Measurements from ENCODE around the gene MECP2.
"Not testable (repeated sequence)": the region's sequence is repeated elsewhere in the genome, so short reads cannot be mapped to it uniquely, and the experiment has no call there.

The MECP2 gene

GRCh38 chrX:154097589-154098541 lies at the start of gene MECP2:
MECP2 (minus strand) TSS chrX:154097717.
- no peaks in the 10 kb centered on the region for H3K36me3 ChIP-seq (ENCODE audit: control insufficient read depth, insufficient read depth, low read length)
- H3K9me3 ChIP-seq (ENCODE audit: control insufficient read depth, insufficient read depth, low read depth, low read length), result peaks cover 14% of the 10 kb centered on the region; the same call in 1 of the 2 replicates
- H3K27me3 ChIP-seq (ENCODE audit: control insufficient read depth, insufficient read depth, low read length), result no peaks in the 10 kb centered on the region
- no peak within 1 kb of the TSS; the same call in 1 of the 2 replicates for H3K27ac ChIP-seq (ENCODE audit: low read depth, low read length)
- H3K4me3 ChIP-seq (ENCODE audit: low read depth, low read length), result peak within 1 kb of the TSS; percentile 91
- H3K9ac ChIP-seq (ENCODE audit: low read length), result peak within 1 kb of the TSS; percentile 89
- H3K4me1 ChIP-seq (ENCODE audit: control insufficient read depth, insufficient read depth, low read length), result peaks cover 37% of the 10 kb centered on the region

- H3K27ac ChIP-seq (ENCODE audit: low read depth, low read length); H3K4me3 ChIP-seq (ENCODE audit: low read depth, low read length); H3K36me3 ChIP-seq (ENCODE audit: control insufficient read depth, insufficient read depth, low read length); H3K27me3 ChIP-seq (ENCODE audit: control insufficient read depth, insufficient read depth, low read length); H3K4me1 ChIP-seq (ENCODE audit: control insufficient read depth, insufficient read depth, low read length); H3K9ac ChIP-seq (ENCODE audit: low read length): not testable (repeated sequence)
- peaks cover 18% of the 10 kb centered on the region; the same call in 1 of the 2 replicates for H3K9me3 ChIP-seq (ENCODE audit: control insufficient read depth, insufficient read depth, low read depth, low read length)
Measured at GRCh38 chrX:154144010-154144409, 46.5 kb upstream of the MECP2 start, which contains the start of gene OPN1LW. OPN1LW (plus strand) TSS chrX:154144243; CDS start chrX:154144284, 41 bp downstream.

- Histone ChIP-seq H3K9me3 (ENCODE audit: control insufficient read depth, insufficient read depth, low read depth, low read length) (peaks cover 21% of the 10 kb centered on the region; the same call in 1 of the 2 replicates), H3K27me3 (ENCODE audit: control insufficient read depth, insufficient read depth, low read length) (no peaks in the 10 kb centered on the region; the same call in 1 of the 2 replicates), H3K9ac (ENCODE audit: low read length) (no peak overlapping the region), H3K4me3 (ENCODE audit: low read depth, low read length) (no peak overlapping the region), H3K36me3 (ENCODE audit: control insufficient read depth, insufficient read depth, low read length) (no peaks in the 10 kb centered on the region), H3K27ac (ENCODE audit: low read depth, low read length) (no peak overlapping the region), H3K4me1 (ENCODE audit: control insufficient read depth, insufficient read depth, low read length) (no peaks in the 10 kb centered on the region)
Measured at GRCh38 chrX:154142950-154143745, 45.6 kb upstream of the MECP2 start.

- Histone ChIP-seq H3K4me3 (ENCODE audit: low read depth, low read length) (no peak overlapping the region), H3K9ac (ENCODE audit: low read length) (no peak overlapping the region), H3K36me3 (ENCODE audit: control insufficient read depth, insufficient read depth, low read length) (no peaks in the 10 kb centered on the region), H3K27me3 (ENCODE audit: control insufficient read depth, insufficient read depth, low read length) (no peaks in the 10 kb centered on the region; the same call in 1 of the 2 replicates), H3K9me3 (ENCODE audit: control insufficient read depth, insufficient read depth, low read depth, low read length) (peaks cover 21% of the 10 kb centered on the region; the same call in 1 of the 2 replicates), H3K4me1 (ENCODE audit: control insufficient read depth, insufficient read depth, low read length) (no peaks in the 10 kb centered on the region), H3K27ac (ENCODE audit: low read depth, low read length) (no peak overlapping the region)
Measured at GRCh38 chrX:154142386-154142785, 44.9 kb upstream of the MECP2 start.

- no peaks in the 10 kb centered on the region for H3K36me3 ChIP-seq (ENCODE audit: control insufficient read depth, insufficient read depth, low read length)
- H3K4me3 ChIP-seq (ENCODE audit: low read depth, low read length), result no peak overlapping the region
- H3K4me1 ChIP-seq (ENCODE audit: control insufficient read depth, insufficient read depth, low read length), result peaks cover 4% of the 10 kb centered on the region; the same call in 1 of the 2 replicates
- H3K27me3 ChIP-seq (ENCODE audit: control insufficient read depth, insufficient read depth, low read length), result peaks cover 4% of the 10 kb centered on the region
- no peak overlapping the region for H3K9ac ChIP-seq (ENCODE audit: low read length)
- peaks cover 21% of the 10 kb centered on the region; the same call in 1 of the 2 replicates for H3K9me3 ChIP-seq (ENCODE audit: control insufficient read depth, insufficient read depth, low read depth, low read length)
- H3K27ac ChIP-seq (ENCODE audit: low read depth, low read length), result no peak overlapping the region
Measured at GRCh38 chrX:154140742-154141141, 43.2 kb upstream of the MECP2 start.

GRCh38 chrX:154140206-154140605 lies 42.7 kb upstream of the MECP2 start:
- Histone ChIP-seq H3K4me3 (ENCODE audit: low read depth, low read length) (no peak overlapping the region), H3K27ac (ENCODE audit: low read depth, low read length) (no peak overlapping the region), H3K36me3 (ENCODE audit: control insufficient read depth, insufficient read depth, low read length) (no peaks in the 10 kb centered on the region), H3K9me3 (ENCODE audit: control insufficient read depth, insufficient read depth, low read depth, low read length) (peaks cover 21% of the 10 kb centered on the region; the same call in 1 of the 2 replicates), H3K27me3 (ENCODE audit: control insufficient read depth, insufficient read depth, low read length) (peaks cover 7% of the 10 kb centered on the region), H3K9ac (ENCODE audit: low read length) (no peak overlapping the region), H3K4me1 (ENCODE audit: control insufficient read depth, insufficient read depth, low read length) (peaks cover 4% of the 10 kb centered on the region; the same call in 1 of the 2 replicates)

GRCh38 chrX:154138857-154139256 lies 41.3 kb upstream of the MECP2 start:
- H3K27me3 ChIP-seq (ENCODE audit: control insufficient read depth, insufficient read depth, low read length), result peaks cover 7% of the 10 kb centered on the region
- no peak overlapping the region for H3K4me3 ChIP-seq (ENCODE audit: low read depth, low read length)
- no peak overlapping the region for H3K27ac ChIP-seq (ENCODE audit: low read depth, low read length)
- H3K9me3 ChIP-seq (ENCODE audit: control insufficient read depth, insufficient read depth, low read depth, low read length), result peaks cover 21% of the 10 kb centered on the region; the same call in 1 of the 2 replicates
- H3K36me3 ChIP-seq (ENCODE audit: control insufficient read depth, insufficient read depth, low read length), result no peaks in the 10 kb centered on the region
- H3K4me1 ChIP-seq (ENCODE audit: control insufficient read depth, insufficient read depth, low read length), result peaks cover 4% of the 10 kb centered on the region; the same call in 1 of the 2 replicates
- H3K9ac ChIP-seq (ENCODE audit: low read length), result no peak overlapping the region

GRCh38 chrX:154136627-154137161 lies 39.2 kb upstream of the MECP2 start:
- Histone ChIP-seq H3K27ac (ENCODE audit: low read depth, low read length) (no peak overlapping the region), H3K9ac (ENCODE audit: low read length) (no peak overlapping the region), H3K9me3 (ENCODE audit: control insufficient read depth, insufficient read depth, low read depth, low read length) (peaks cover 13% of the 10 kb centered on the region; the same call in 1 of the 2 replicates), H3K27me3 (ENCODE audit: control insufficient read depth, insufficient read depth, low read length) (peaks cover 7% of the 10 kb centered on the region), H3K4me1 (ENCODE audit: control insufficient read depth, insufficient read depth, low read length) (peaks cover 4% of the 10 kb centered on the region; the same call in 1 of the 2 replicates), H3K36me3 (ENCODE audit: control insufficient read depth, insufficient read depth, low read length) (no peaks in the 10 kb centered on the region), H3K4me3 (ENCODE audit: low read depth, low read length) (peak overlapping the region; percentile 39)

GRCh38 chrX:154135458-154136229 lies 38.1 kb upstream of the MECP2 start:
- Histone ChIP-seq H3K9me3 (ENCODE audit: control insufficient read depth, insufficient read depth, low read depth, low read length) (peaks cover 7% of the 10 kb centered on the region; the same call in 1 of the 2 replicates), H3K9ac (ENCODE audit: low read length) (no peak overlapping the region), H3K27ac (ENCODE audit: low read depth, low read length) (no peak overlapping the region), H3K4me3 (ENCODE audit: low read depth, low read length) (no peak overlapping the region), H3K4me1 (ENCODE audit: control insufficient read depth, insufficient read depth, low read length) (peaks cover 4% of the 10 kb centered on the region; the same call in 1 of the 2 replicates), H3K27me3 (ENCODE audit: control insufficient read depth, insufficient read depth, low read length) (peaks cover 7% of the 10 kb centered on the region), H3K36me3 (ENCODE audit: control insufficient read depth, insufficient read depth, low read length) (no peaks in the 10 kb centered on the region)

- no peak overlapping the region for H3K4me3 ChIP-seq (ENCODE audit: low read depth, low read length)
- H3K27me3 ChIP-seq (ENCODE audit: control insufficient read depth, insufficient read depth, low read length), result peaks cover 7% of the 10 kb centered on the region
- H3K36me3 ChIP-seq (ENCODE audit: control insufficient read depth, insufficient read depth, low read length), result no peaks in the 10 kb centered on the region
- H3K4me1 ChIP-seq (ENCODE audit: control insufficient read depth, insufficient read depth, low read length), result peaks cover 4% of the 10 kb centered on the region; the same call in 1 of the 2 replicates
- peaks cover 6% of the 10 kb centered on the region; the same call in 1 of the 2 replicates for H3K9me3 ChIP-seq (ENCODE audit: control insufficient read depth, insufficient read depth, low read depth, low read length)
- no peak overlapping the region for H3K27ac ChIP-seq (ENCODE audit: low read depth, low read length)
- H3K9ac ChIP-seq (ENCODE audit: low read length), result no peak overlapping the region
Measured at GRCh38 chrX:154132366-154132765, 34.8 kb upstream of the MECP2 start.
